Mononuclear cell (primary cell): ENCODE measurements around the gene DDX10. TPM values are rescaled to one million over a fixed set of nuclear protein-coding genes. Genes with fewer than 3 reads are reported as not detected.

Experiments
- H3K27me3 ChIP-seq: 2 replicates; pipeline ENCODE4 v1.6.0; 2011; ENCODE audit warnings: low read length, control low read depth; ENCODE audit not compliant: insufficient read depth
- H3K4me1 ChIP-seq: 2 replicates; pipeline ENCODE4 v1.5.1; 2011; ENCODE audit warnings: mild to moderate bottlenecking, low read length, control low read depth; ENCODE audit not compliant: insufficient read depth
- H3K4me3 ChIP-seq: 2 replicates; pipeline ENCODE4 v1.5.1; 2011; ENCODE audit warnings: mild to moderate bottlenecking, low read length, moderate library complexity
- H3K9me3 ChIP-seq: 2 replicates; pipeline ENCODE4 v1.5.1; 2011; ENCODE audit warnings: low read depth, mild to moderate bottlenecking, control low read depth, low read length
- total RNA-seq: library from RNA; depleted of rRNA; stranded (reverse); fragments of >200 nt; gene quantifications from one replicate; pipeline ENCODE4 v1.2.3, GENCODE V29; 2012

The DDX10 gene
- total RNA-seq, 1 donor: 8.5 TPM

GRCh38 chr11:108680271-108680670, 15.4 kb downstream of the DDX10 start:
- no peaks in the 10 kb centered on the region for H3K4me1 ChIP-seq
- H3K27me3 ChIP-seq: no peaks in the 10 kb centered on the region

GRCh38 chr11:108685419-108686130, 20.7 kb downstream of the DDX10 start:
- Histone ChIP-seq H3K4me1 (no peaks in the 10 kb centered on the region), H3K4me3 (no peak overlapping the region)

More at GRCh38 chr11:108680271-108680670, 15.4 kb downstream of the DDX10 start:
- H3K9me3 ChIP-seq: no peaks in the 10 kb centered on the region
- no peak overlapping the region for H3K4me3 ChIP-seq

GRCh38 chr11:108693852-108694251, 29.0 kb downstream of the DDX10 start:
- Histone ChIP-seq H3K9me3 (no peaks in the 10 kb centered on the region), H3K27me3 (no peaks in the 10 kb centered on the region), H3K4me1 (no peaks in the 10 kb centered on the region), H3K4me3 (no peak overlapping the region)

More at GRCh38 chr11:108685419-108686130, 20.7 kb downstream of the DDX10 start:
- Histone ChIP-seq H3K9me3 (no peaks in the 10 kb centered on the region), H3K27me3 (no peaks in the 10 kb centered on the region)

GRCh38 chr11:108694846-108695245, 30.0 kb downstream of the DDX10 start:
- no peaks in the 10 kb centered on the region for H3K4me1 ChIP-seq
- no peak overlapping the region for H3K4me3 ChIP-seq
- H3K27me3 ChIP-seq: no peaks in the 10 kb centered on the region
- H3K9me3 ChIP-seq: no peaks in the 10 kb centered on the region

GRCh38 chr11:108697872-108698473, 33.1 kb downstream of the DDX10 start:
- H3K9me3 ChIP-seq: no peaks in the 10 kb centered on the region
- no peak overlapping the region for H3K4me3 ChIP-seq
- no peaks in the 10 kb centered on the region for H3K27me3 ChIP-seq
- H3K4me1 ChIP-seq: no peaks in the 10 kb centered on the region

- Histone ChIP-seq H3K27me3 (no peaks in the 10 kb centered on the region), H3K9me3 (no peaks in the 10 kb centered on the region), H3K4me1 (no peaks in the 10 kb centered on the region), H3K4me3 (no peak overlapping the region)
Measured at GRCh38 chr11:108698844-108699642, 34.2 kb downstream of the DDX10 start.

GRCh38 chr11:108703916-108704315, 39.0 kb downstream of the DDX10 start:
- Histone ChIP-seq H3K9me3 (peaks cover 12% of the 10 kb centered on the region), H3K4me1 (no peaks in the 10 kb centered on the region), H3K4me3 (no peak overlapping the region), H3K27me3 (no peaks in the 10 kb centered on the region)

- Histone ChIP-seq H3K4me1 (no peaks in the 10 kb centered on the region), H3K4me3 (no peak overlapping the region), H3K9me3 (peaks cover 19% of the 10 kb centered on the region), H3K27me3 (no peaks in the 10 kb centered on the region)
Measured at GRCh38 chr11:108705061-108705460, 40.2 kb downstream of the DDX10 start.

- peaks cover 19% of the 10 kb centered on the region for H3K9me3 ChIP-seq
- no peaks in the 10 kb centered on the region for H3K4me1 ChIP-seq
- H3K27me3 ChIP-seq: no peaks in the 10 kb centered on the region
- no peak overlapping the region for H3K4me3 ChIP-seq
Measured at GRCh38 chr11:108708173-108708572, 43.3 kb downstream of the DDX10 start.

- peaks cover 19% of the 10 kb centered on the region for H3K9me3 ChIP-seq
- H3K4me1 ChIP-seq: no peaks in the 10 kb centered on the region
- no peak overlapping the region for H3K4me3 ChIP-seq
- H3K27me3 ChIP-seq: no peaks in the 10 kb centered on the region
Measured at GRCh38 chr11:108709741-108710140, 44.9 kb downstream of the DDX10 start.

GRCh38 chr11:108713076-108713790, 48.4 kb downstream of the DDX10 start:
- Histone ChIP-seq H3K9me3 (peaks cover 13% of the 10 kb centered on the region), H3K27me3 (no peaks in the 10 kb centered on the region), H3K4me3 (no peak overlapping the region), H3K4me1 (no peaks in the 10 kb centered on the region)

- H3K27me3 ChIP-seq: no peaks in the 10 kb centered on the region
- no peak overlapping the region for H3K4me3 ChIP-seq
- H3K9me3 ChIP-seq: no peaks in the 10 kb centered on the region
- H3K4me1 ChIP-seq: no peaks in the 10 kb centered on the region
Measured at GRCh38 chr11:108715239-108715638, 50.4 kb downstream of the DDX10 start.

- no peaks in the 10 kb centered on the region for H3K4me1 ChIP-seq
- no peaks in the 10 kb centered on the region for H3K27me3 ChIP-seq
- no peaks in the 10 kb centered on the region for H3K9me3 ChIP-seq
- no peak overlapping the region for H3K4me3 ChIP-seq
Measured at GRCh38 chr11:108718466-108718865, 53.6 kb downstream of the DDX10 start.

GRCh38 chr11:108724974-108725689, 60.3 kb downstream of the DDX10 start:
- no peak overlapping the region for H3K4me3 ChIP-seq
- no peaks in the 10 kb centered on the region for H3K27me3 ChIP-seq
- no peaks in the 10 kb centered on the region for H3K9me3 ChIP-seq
- H3K4me1 ChIP-seq: no peaks in the 10 kb centered on the region
